Bone marrow (tissue), 2 donors: ENCODE measurements around the gene PRR14L.
"Not testable (repeated sequence)": the region's sequence is repeated elsewhere in the genome, so short reads cannot be mapped to it uniquely, and the experiment has no call there.

Experiments
- DNase-seq, 2 donors: peaks; one replicate each; lab custom pipeline; 2025; lab: John Stamatoyannopoulos, UW

PRR14L gene

GRCh38 chr22:31749636-31750364 lies at the start of gene PRR14L:
PRR14L (minus strand) TSS chr22:31750132; CDS start chr22:31738860, 11,272 bp downstream.
- DNase-seq = peak; percentile 93 to 98

GRCh38 chr22:31799358-31799757 lies 49.4 kb upstream of the PRR14L start:
- DNase-seq = not testable (repeated sequence)

GRCh38 chr22:31790240-31790639 lies 40.3 kb upstream of the PRR14L start:
- no peak for DNase-seq

- DNase-seq = no peak
Measured at GRCh38 chr22:31789803-31790202, 39.9 kb upstream of the PRR14L start.

GRCh38 chr22:31776231-31776630 lies 26.3 kb upstream of the PRR14L start:
- DNase-seq = no peak

- no peak for DNase-seq
Measured at GRCh38 chr22:31773416-31773815, 23.5 kb upstream of the PRR14L start.

- DNase-seq = no peak
Measured at GRCh38 chr22:31768422-31769059, 18.6 kb upstream of the PRR14L start.

GRCh38 chr22:31764785-31765184 lies 14.9 kb upstream of the PRR14L start:
- DNase-seq = no peak

GRCh38 chr22:31758860-31759259 lies 8.9 kb upstream of the PRR14L start:
- DNase-seq = not testable (repeated sequence)

GRCh38 chr22:31757265-31757664 lies 7.3 kb upstream of the PRR14L start:
- no peak for DNase-seq

GRCh38 chr22:31754813-31755212 lies 4.9 kb upstream of the PRR14L start:
- no peak for DNase-seq

- peak; percentile 87 to 90 for DNase-seq
Measured at GRCh38 chr22:31753634-31754501, 3.9 kb upstream of the PRR14L start, which contains the start of gene DEPDC5. DEPDC5 (plus strand) TSS chr22:31754019; CDS start chr22:31754922, 903 bp downstream.

- DNase-seq = peak in 1 of 2 donors; percentile 30
Measured at GRCh38 chr22:31753005-31753633, 3.2 kb upstream of the PRR14L start.

GRCh38 chr22:31752096-31752847 lies 2.3 kb upstream of the PRR14L start:
- DNase-seq = no peak

GRCh38 chr22:31750365-31751284 lies 693 bp upstream of the PRR14L start:
- no peak for DNase-seq

- DNase-seq = no peak
Measured at GRCh38 chr22:31748490-31748889, 1.4 kb downstream of the PRR14L start.

- DNase-seq = no peak
Measured at GRCh38 chr22:31747441-31747840, 2.5 kb downstream of the PRR14L start.

GRCh38 chr22:31743871-31744270 lies 6.1 kb downstream of the PRR14L start:
- DNase-seq = no peak

- no peak for DNase-seq
Measured at GRCh38 chr22:31742682-31743081, 7.2 kb downstream of the PRR14L start.

- no peak for DNase-seq
Measured at GRCh38 chr22:31742115-31742514, 7.8 kb downstream of the PRR14L start.
